Retina (tissue), 1 donor: ENCODE results near the gene SYT1.

Experiments
- DNase-seq: peaks from one replicate; pipeline ENCODE4 v3.0.0-alpha.2; 2016

Gene SYT1

GRCh38 chr12:79454338-79454843 lies 589.8 kb downstream of the SYT1 start:
- DNase-seq = no peak

- no peak for DNase-seq
These were observed 590.7 kb downstream of the SYT1 start for GRCh38 chr12:79455286-79455685.

GRCh38 chr12:79482323-79482722 lies 617.7 kb downstream of the SYT1 start:
- no peak for DNase-seq

- no peak for DNase-seq
These were observed 618.3 kb downstream of the SYT1 start for GRCh38 chr12:79482921-79483320.

- no peak for DNase-seq
These were observed 621.6 kb downstream of the SYT1 start for GRCh38 chr12:79486154-79486553.

DNA sequence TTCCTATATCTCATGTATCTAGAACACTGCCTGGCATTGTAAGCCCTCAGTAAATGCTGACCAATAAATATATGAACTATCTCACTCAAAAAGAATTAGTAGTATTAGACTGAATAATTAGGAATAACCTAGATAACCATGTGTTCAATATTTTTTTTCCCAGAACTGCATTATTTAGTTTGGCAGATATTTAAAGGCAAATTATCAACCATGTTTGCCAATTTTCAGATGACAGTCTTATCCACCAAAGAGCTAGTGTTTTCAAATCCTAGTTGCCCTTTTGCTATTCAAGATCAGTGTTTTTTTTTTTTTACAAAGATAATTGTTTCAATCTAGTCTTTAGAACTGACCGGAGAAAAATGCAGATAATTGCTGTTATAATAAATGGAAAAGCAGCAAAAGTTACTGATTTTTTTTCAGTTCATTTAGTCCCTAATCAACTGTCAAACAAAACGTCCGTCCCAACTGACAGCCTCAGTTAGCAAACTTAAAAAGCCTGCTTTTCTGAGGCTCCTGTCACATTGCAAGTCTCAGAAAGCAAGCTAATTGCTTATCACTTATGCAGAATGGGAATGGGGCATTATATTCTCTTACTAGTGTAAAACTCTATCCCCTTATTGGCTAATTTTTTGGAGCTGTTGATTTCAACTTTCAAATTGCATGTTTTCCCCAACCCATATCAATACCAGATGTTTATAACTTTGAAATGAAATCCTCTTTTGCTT lies 623.0 kb downstream of the SYT1 start:
- DNase-seq = peak; percentile 18
